GM10248 (cell line): Measurements from ENCODE around the gene COL4A5.
"Not testable (repeated sequence)": the region's sequence is repeated elsewhere in the genome, so short reads cannot be mapped to it uniquely, and the experiment has no call there.

ENCODE experiments used
- CTCF ChIA-PET: fragments of 300-600 bp; sonication (Branson Sonifier 250); formaldehyde crosslinking; extraction: SDS; loops from one replicate; lab custom pipeline; 2021; ENCODE audit warnings: antibody characterized with exemption; lab: Yijun Ruan, JAX
- POLR2A ChIA-PET: fragments of 350-650 bp; sonication (Branson Sonifier 250); formaldehyde crosslinking; extraction: SDS; loops from one replicate; lab custom pipeline; 2020; ENCODE audit warnings: antibody characterized with exemption; lab: Yijun Ruan, JAX
- DNase-seq: peaks from one replicate; pipeline ENCODE4 v3.0.0; 2012; ENCODE audit errors: extremely low spot score
- TF ChIP-seq, protein P1 (sequence below): IDR thresholded peaks from 2 replicates; pipeline ENCODE4 v1.5.1; 2012; ENCODE audit warnings: mild to moderate bottlenecking, low read depth; ENCODE audit errors: extremely low read depth, missing control alignments, control extremely low read depth

Gene COL4A5

DNA sequence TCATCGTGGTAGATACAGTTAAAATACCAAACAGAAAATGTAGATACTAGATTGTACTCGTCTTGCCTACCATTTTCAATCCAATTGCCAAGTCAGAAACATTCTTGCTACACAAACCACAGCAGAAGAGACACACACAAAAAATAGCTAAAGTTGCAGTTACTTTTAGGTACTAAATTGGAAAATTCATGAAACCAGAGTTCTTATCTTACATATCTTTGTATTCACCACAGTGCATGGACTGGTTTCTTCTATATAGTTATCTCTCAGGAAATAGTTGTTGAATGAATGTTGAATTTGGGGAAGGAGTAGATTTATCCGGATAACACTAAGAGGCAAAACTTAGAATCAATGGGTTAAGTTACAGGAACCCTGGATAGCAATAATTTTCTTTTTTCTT, 14.2 kb downstream of the COL4A5 start:
- TF ChIP-seq, protein P1, sequence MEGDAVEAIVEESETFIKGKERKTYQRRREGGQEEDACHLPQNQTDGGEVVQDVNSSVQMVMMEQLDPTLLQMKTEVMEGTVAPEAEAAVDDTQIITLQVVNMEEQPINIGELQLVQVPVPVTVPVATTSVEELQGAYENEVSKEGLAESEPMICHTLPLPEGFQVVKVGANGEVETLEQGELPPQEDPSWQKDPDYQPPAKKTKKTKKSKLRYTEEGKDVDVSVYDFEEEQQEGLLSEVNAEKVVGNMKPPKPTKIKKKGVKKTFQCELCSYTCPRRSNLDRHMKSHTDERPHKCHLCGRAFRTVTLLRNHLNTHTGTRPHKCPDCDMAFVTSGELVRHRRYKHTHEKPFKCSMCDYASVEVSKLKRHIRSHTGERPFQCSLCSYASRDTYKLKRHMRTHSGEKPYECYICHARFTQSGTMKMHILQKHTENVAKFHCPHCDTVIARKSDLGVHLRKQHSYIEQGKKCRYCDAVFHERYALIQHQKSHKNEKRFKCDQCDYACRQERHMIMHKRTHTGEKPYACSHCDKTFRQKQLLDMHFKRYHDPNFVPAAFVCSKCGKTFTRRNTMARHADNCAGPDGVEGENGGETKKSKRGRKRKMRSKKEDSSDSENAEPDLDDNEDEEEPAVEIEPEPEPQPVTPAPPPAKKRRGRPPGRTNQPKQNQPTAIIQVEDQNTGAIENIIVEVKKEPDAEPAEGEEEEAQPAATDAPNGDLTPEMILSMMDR: no peak
- ChIA-PET POLR2A (no interaction called here), CTCF (no interaction called here)
- no peak for DNase-seq

DNA sequence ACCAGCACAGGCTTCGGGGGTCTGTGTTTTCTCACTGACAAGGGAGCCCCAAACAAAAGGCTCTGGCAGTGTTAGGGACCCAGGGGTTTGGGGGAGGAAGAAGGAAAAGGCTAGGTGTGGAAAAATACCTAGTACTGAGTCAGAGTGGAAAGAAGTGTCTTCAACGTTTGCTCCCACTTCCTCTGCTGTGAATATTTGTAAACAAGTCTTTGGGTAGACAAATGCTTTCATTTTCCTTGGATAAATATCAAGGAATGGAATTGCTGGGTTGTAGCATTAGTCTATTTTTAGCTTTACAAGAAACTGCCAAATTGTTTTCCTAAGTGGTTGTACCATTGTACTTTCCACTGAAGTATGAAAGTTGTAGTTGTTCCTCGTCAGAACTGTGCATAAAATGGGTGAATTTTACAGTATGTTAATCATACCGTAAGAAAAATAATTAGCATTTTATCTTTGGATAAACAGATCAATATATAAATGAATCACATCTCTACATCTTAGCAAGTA, 17.4 kb downstream of the COL4A5 start:
- TF ChIP-seq, protein P1: no peak
- ChIA-PET CTCF (interaction anchor here (1.0 kb wide), 1 partner anchor 12 kb away, joined by 3 read pairs; no protein-coding TSS in a partner anchor), POLR2A (no interaction called here)
- no peak for DNase-seq

DNA sequence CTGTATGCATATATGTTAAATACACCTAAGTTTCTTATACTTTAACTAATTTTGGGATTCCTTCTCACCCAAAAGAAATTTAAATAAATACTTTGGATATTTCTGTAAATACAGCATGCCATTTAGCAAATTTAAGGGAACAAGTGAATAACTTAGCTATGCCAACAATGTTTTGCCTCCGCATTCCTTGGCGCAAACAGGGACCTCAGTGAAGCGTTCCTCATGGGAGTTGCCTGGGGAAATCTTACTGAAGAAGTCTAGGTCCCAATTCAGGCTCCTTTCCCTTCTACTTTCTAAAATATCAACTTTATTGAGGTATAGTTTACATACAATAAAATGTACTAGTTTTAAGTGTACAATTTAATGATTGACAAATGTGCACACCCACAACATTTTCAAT, 25.0 kb downstream of the COL4A5 start:
- POLR2A ChIA-PET: no interaction called here

DNA sequence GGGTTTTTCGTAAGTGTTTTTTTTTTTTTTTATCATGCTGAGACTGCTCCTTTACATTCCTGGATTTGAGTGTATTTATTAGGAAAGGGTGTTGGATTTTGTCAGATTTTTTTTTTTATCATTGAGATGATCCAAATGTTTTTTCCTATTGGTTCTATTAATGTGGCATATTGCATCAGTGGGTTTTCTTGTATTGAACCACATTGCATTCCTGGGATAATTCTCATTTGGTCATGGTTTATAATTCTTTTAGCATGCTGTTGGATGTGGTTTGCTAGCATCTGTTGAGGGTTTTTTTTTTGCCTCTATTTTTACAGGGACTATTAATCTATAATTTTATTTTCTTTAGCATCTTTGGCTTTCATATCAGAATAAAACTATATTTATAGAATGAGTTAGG, 28.8 kb downstream of the COL4A5 start:
- ChIA-PET CTCF (no interaction called here), POLR2A (no interaction called here)
- no peak for DNase-seq
- TF ChIP-seq, protein P1: no peak

More for the DNA sequence above, 25.0 kb downstream of the COL4A5 start:
- CTCF ChIA-PET: no interaction called here
- TF ChIP-seq, protein P1: no peak
- DNase-seq: no peak

DNA sequence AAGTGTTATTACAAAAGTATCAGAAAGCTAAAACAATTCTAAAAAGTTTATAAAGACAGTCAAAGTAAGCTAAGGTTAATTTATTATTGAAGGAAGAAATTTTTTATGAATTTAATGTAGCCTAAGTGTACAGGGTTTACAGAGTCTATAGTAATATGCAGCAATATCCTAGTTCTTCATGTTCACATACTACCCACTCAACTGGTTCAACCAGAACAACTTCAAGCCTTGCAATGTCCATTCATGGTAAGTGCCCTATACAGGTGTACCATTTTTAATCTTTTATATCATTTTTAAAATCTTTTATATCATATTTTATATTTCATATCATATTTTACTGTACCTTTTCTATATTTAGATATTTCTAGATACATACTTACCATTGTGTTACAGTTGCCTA, 34.3 kb downstream of the COL4A5 start:
- DNase-seq: no peak
- POLR2A ChIA-PET: no interaction called here

DNA sequence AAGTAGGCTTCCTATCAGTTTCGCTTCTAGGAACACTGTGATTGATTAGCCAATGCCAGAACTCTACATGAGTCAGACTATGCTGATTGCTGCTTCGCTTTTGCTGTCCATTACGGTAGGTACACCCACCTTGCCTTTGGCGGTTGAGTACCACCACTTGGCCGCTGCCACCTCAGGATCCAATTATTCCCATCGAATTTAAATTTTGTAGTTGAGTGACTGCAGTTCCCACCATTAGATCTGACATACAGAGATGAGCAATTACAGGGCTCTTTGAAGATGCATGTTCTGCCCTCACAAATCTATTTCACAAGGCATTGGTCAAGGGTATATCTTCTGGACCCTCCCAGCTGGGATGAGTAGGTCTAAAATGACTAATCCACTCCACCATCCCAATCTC, 41.9 kb downstream of the COL4A5 start:
- CTCF ChIA-PET: interaction anchor here (1.1 kb wide), 1 partner anchor 10 kb away, joined by 3 read pairs; no protein-coding TSS in a partner anchor
- POLR2A ChIA-PET, DNase-seq: not testable (repeated sequence)

More for the DNA sequence above, 34.3 kb downstream of the COL4A5 start:
- TF ChIP-seq, protein P1: no peak
- CTCF ChIA-PET: no interaction called here

DNA sequence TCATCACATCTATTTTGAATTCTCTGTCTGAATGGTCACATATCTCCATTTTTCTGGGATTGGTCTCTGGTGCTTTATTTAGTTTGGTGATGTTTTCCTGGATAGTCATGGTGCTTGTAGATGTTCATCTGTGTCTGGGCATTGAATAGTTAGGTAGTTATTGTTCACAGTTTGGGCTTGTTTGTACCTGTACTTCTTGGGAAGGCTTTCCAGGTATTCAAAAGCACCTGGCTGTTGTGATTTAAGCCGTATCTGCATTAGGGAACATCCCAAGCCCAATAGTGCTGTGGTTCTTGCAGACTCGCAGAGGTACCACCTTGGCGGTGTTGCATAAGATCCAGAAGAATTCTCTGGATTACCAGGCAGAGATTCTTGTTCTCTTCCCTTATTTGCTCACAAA, 44.6 kb downstream of the COL4A5 start:
- DNase-seq: no peak
- CTCF ChIA-PET: no interaction called here

More for the DNA sequence above, 44.6 kb downstream of the COL4A5 start:
- TF ChIP-seq, protein P1: no peak
- POLR2A ChIA-PET: no interaction called here
